ENCODE results near the gene ATRN. TPM values are rescaled to one million over a fixed set of nuclear protein-coding genes. Genes with fewer than 3 reads are reported as not detected.
"Not testable (repeated sequence)": the region's sequence is repeated elsewhere in the genome, so short reads cannot be mapped to it uniquely, and the experiment has no call there.

ATRN gene
- total RNA-seq, 1 donor from 2014 or later: 21.4 TPM

DNA sequence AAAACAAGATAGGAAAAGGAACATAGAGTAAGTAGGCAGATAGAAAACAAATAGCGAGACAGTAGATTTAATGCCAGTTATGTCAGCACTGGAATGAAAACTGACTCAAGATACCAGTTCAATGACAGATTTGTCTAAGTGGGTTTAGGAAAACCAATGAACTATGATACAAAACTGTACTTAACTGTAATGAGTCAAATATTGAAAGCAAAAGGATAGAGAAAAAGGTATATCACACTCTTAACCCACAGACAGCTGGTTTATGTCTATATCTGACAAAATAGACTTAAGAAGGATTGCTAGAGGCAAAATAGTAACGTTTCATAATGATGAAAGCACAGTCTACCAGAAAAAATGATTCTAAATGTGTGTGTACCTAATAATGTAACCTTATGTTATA is 38.2 kb downstream of the ATRN start:
- Histone ChIP-seq H3K4me3 (ENCODE audit: low read length in 3 of 3) (no peak overlapping the region), H3K4me1 (ENCODE audit: control insufficient read depth in 3 of 3, insufficient read depth in 3 of 3, low read length in 3 of 3) (no peaks in the 10 kb centered on the region), H3K9ac (ENCODE audit: low read depth in 1 of 3, low read length in 3 of 3) (no peak overlapping the region), H3K9me3 (ENCODE audit: control insufficient read depth in 3 of 3, low read length in 3 of 3) (no peaks in the 10 kb centered on the region), H3K27me3 (ENCODE audit: control insufficient read depth in 3 of 3, insufficient read depth in 3 of 3, low read length in 3 of 3) (no peaks in the 10 kb centered on the region), H3K36me3 (ENCODE audit: control insufficient read depth in 3 of 3, insufficient read depth in 3 of 3, low read length in 3 of 3) (no peaks in the 10 kb centered on the region), H3K27ac (ENCODE audit: low read depth, low read length) (no peak overlapping the region)

DNA sequence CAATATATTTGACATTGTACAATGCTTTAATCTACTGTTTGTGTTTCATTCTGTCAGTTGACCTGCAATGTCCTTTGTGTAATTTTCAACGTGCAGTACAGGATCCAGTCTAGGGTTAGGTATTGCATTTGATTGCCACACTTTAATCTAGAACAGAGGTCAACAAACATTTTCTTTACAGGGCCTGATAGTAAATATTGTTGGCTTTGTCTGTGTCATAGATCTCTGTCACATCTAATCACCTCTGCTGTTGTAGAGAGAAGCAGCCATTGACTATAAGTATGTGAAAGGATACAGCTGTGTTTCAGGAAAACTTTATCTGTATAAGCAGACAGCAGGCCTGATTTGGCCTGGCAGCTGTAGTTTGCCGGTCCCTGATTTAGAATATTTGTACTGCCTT is 39.3 kb downstream of the ATRN start:
- Histone ChIP-seq H3K9me3 (ENCODE audit: control insufficient read depth in 3 of 3, low read length in 3 of 3) (no peaks in the 10 kb centered on the region), H3K4me1 (ENCODE audit: control insufficient read depth in 3 of 3, insufficient read depth in 3 of 3, low read length in 3 of 3) (no peaks in the 10 kb centered on the region), H3K4me3 (ENCODE audit: low read length in 3 of 3) (no peak overlapping the region), H3K27me3 (ENCODE audit: control insufficient read depth in 3 of 3, insufficient read depth in 3 of 3, low read length in 3 of 3) (no peaks in the 10 kb centered on the region), H3K9ac (ENCODE audit: low read depth in 1 of 3, low read length in 3 of 3) (no peak overlapping the region), H3K27ac (ENCODE audit: low read depth, low read length) (no peak overlapping the region), H3K36me3 (ENCODE audit: control insufficient read depth in 3 of 3, insufficient read depth in 3 of 3, low read length in 3 of 3) (no peaks in the 10 kb centered on the region)

DNA sequence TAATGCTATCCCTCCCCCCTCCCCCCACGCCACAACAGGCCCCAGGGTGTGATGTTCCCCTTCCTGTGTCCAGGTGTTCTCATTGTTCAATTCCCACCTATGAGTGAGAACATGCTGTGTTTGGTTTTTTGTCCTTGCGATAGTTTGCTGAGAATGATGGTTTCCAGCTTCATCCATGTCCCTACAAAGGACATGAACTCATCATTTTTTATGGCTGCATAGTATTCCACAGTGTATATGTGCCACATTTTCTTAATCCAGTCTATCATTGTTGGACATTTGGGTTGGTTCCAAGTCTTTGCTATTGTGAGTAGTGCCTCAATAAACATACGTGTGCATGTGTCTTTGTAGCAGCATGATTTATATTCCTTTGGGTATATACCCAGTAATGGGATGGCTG is 41.4 kb downstream of the ATRN start:
- H3K9me3 ChIP-seq (ENCODE audit: control insufficient read depth in 3 of 3, low read length in 3 of 3); H3K9ac ChIP-seq (ENCODE audit: low read depth in 1 of 3, low read length in 3 of 3); H3K4me3 ChIP-seq (ENCODE audit: low read length in 3 of 3); H3K27me3 ChIP-seq (ENCODE audit: control insufficient read depth in 3 of 3, insufficient read depth in 3 of 3, low read length in 3 of 3); H3K36me3 ChIP-seq (ENCODE audit: control insufficient read depth in 3 of 3, insufficient read depth in 3 of 3, low read length in 3 of 3); H3K27ac ChIP-seq (ENCODE audit: low read depth, low read length); H3K4me1 ChIP-seq (ENCODE audit: control insufficient read depth in 3 of 3, insufficient read depth in 3 of 3, low read length in 3 of 3): not testable (repeated sequence)

DNA sequence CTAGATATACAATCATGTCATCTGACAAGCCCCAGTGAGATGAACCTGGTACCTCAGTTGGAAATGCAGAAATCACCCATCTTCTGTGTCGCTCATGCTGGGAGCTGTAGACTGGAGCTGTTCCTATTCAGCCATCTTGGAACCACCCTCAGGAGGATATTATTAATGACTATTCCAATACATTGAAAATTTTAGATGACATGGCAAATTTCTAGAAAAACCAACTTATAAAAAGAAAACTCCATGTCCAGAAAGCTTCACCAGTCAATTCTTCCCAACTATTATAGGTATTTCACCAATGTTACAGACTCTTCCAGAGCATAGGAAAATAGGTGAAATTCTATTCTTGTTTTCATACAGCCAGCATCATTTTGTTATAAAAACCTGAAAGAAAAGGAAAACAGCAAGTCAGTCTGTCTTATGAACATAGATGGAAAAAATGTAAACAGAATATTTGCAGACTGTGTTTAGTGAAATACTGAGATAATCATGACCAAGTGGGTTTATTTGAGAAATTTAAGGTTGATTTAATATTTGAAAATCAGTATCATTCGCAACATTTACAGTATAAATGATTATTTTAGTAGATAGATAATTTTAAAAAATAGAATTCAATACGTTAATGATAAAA is 43.3 kb downstream of the ATRN start:
- H3K9ac ChIP-seq (ENCODE audit: low read depth in 1 of 3, low read length in 3 of 3): no peak overlapping the region
- no peaks in the 10 kb centered on the region for H3K4me1 ChIP-seq (ENCODE audit: control insufficient read depth in 3 of 3, insufficient read depth in 3 of 3, low read length in 3 of 3)
- no peaks in the 10 kb centered on the region for H3K27me3 ChIP-seq (ENCODE audit: control insufficient read depth in 3 of 3, insufficient read depth in 3 of 3, low read length in 3 of 3)
- H3K9me3 ChIP-seq (ENCODE audit: control insufficient read depth in 3 of 3, low read length in 3 of 3): no peaks in the 10 kb centered on the region
- no peaks in the 10 kb centered on the region for H3K36me3 ChIP-seq (ENCODE audit: control insufficient read depth in 3 of 3, insufficient read depth in 3 of 3, low read length in 3 of 3)
- no peak overlapping the region for H3K4me3 ChIP-seq (ENCODE audit: low read length in 3 of 3)
- H3K27ac ChIP-seq (ENCODE audit: low read depth, low read length): no peak overlapping the region

DNA sequence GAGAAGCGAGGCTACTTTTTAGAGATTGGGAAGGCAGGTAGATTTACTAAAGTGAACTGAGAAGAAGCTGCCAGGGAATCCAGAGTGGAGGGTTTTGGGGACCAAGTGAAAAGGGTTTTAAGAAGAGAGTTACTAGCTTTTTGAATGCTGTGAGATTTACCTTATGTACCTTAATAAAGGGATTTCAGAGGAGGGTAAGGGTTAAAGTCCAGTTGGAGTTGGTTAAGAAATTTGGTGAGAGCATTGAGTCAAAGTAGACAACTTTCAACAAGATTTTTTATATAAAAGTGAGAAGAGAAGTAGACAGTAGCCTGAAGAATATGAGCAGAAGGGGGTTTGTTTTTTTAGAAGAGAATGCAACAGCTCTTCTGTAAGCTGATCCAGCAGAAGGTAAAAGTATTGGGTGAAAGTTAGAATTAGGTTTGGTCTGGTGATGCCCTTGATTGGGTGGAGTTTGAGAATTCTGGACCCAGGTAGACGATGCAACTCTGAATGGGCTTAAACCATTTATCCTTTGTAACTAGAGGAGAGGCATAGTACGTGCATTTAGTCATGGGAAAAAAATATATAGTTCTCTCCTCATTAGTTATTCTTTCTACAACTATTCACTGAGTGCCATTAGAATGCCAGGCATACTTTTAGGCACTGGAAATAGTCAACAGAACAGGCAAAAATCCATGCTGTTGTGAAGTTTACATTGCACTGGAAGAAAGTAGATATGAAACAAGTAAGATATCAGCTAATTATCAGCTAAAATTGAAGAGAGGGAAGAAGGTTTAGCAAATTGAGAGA is 44.8 kb downstream of the ATRN start:
- no peak overlapping the region for H3K4me3 ChIP-seq (ENCODE audit: low read length in 3 of 3)
- no peaks in the 10 kb centered on the region for H3K4me1 ChIP-seq (ENCODE audit: control insufficient read depth in 3 of 3, insufficient read depth in 3 of 3, low read length in 3 of 3)
- no peak overlapping the region for H3K9ac ChIP-seq (ENCODE audit: low read depth in 1 of 3, low read length in 3 of 3)
- H3K27ac ChIP-seq (ENCODE audit: low read depth, low read length): no peak overlapping the region
- no peaks in the 10 kb centered on the region for H3K9me3 ChIP-seq (ENCODE audit: control insufficient read depth in 3 of 3, low read length in 3 of 3)
- H3K36me3 ChIP-seq (ENCODE audit: control insufficient read depth in 3 of 3, insufficient read depth in 3 of 3, low read length in 3 of 3): no peaks in the 10 kb centered on the region
- H3K27me3 ChIP-seq (ENCODE audit: control insufficient read depth in 3 of 3, insufficient read depth in 3 of 3, low read length in 3 of 3): no peaks in the 10 kb centered on the region

DNA sequence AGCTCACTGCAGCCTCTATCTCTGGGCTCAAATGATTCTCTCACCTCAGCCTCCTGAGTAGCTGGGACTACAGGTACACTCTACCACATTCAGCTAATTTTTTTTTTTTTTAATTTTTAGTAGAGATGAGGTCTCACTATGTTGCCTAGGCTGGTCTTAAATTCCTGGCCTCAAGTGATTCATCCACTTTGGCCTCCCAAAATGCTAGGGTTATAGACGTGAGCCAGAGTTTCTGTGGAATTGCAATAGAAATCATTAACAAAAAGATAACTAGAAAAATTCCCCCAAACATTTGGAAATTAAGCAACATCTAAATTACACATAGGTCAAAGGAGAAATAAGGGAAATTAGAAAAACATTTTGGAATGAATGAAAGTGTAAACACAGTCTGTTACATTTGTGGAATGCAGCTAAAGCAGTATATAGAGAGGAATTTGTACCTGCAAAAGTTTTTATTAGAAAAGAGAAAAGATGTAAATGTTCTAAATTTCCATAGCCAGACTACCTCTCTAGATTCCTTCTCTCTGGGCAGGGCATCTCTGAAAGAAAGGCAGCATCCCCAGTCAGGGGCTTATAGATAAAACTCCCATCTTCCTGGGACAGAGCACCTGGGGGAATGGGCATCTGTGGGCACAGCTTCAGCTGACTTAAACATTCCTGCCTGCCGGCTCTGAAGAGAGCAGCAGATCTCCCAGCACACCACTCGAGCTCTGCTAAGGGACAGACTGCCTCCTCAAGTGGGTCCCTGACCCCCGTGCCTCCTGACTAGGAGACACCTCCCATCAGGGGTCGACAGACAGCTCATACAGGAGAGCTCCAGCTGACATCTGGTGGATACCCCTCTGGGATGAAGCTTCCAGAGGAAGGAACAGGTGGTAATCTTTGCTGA is 51.3 kb downstream of the ATRN start:
- no peaks in the 10 kb centered on the region for H3K9me3 ChIP-seq (ENCODE audit: control insufficient read depth in 3 of 3, low read length in 3 of 3)
- no peaks in the 10 kb centered on the region for H3K36me3 ChIP-seq (ENCODE audit: control insufficient read depth in 3 of 3, insufficient read depth in 3 of 3, low read length in 3 of 3)

DNA sequence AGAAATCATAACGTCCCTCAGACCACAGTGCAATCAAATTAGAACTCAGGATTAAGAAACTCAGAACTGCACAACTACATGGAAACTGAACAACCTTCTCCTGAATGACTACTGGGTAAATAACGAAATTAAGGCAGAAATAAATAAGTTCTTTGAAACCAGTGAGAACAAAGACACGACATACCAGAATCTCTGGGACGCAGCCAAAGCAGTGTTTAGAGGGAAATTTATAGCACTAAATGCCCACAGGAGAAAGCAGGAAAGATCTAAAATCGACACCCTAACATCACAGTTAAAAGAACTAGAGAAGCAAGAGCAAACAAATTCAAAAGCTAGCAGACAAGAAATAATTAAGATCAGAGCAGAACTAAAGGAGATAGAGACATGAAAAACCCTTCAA is 53.9 kb downstream of the ATRN start:
- H3K36me3 ChIP-seq (ENCODE audit: control insufficient read depth in 3 of 3, insufficient read depth in 3 of 3, low read length in 3 of 3); H3K4me3 ChIP-seq (ENCODE audit: low read length in 3 of 3); H3K9me3 ChIP-seq (ENCODE audit: control insufficient read depth in 3 of 3, low read length in 3 of 3); H3K9ac ChIP-seq (ENCODE audit: low read depth in 1 of 3, low read length in 3 of 3); H3K27ac ChIP-seq (ENCODE audit: low read depth, low read length); H3K4me1 ChIP-seq (ENCODE audit: control insufficient read depth in 3 of 3, insufficient read depth in 3 of 3, low read length in 3 of 3); H3K27me3 ChIP-seq (ENCODE audit: control insufficient read depth in 3 of 3, insufficient read depth in 3 of 3, low read length in 3 of 3): not testable (repeated sequence)

More for the DNA sequence above, 51.3 kb downstream of the ATRN start:
- H3K27ac ChIP-seq (ENCODE audit: low read depth, low read length): no peak overlapping the region
- H3K27me3 ChIP-seq (ENCODE audit: control insufficient read depth in 3 of 3, insufficient read depth in 3 of 3, low read length in 3 of 3): no peaks in the 10 kb centered on the region
- no peak overlapping the region for H3K4me3 ChIP-seq (ENCODE audit: low read length in 3 of 3)
- no peaks in the 10 kb centered on the region for H3K4me1 ChIP-seq (ENCODE audit: control insufficient read depth in 3 of 3, insufficient read depth in 3 of 3, low read length in 3 of 3)
- H3K9ac ChIP-seq (ENCODE audit: low read depth in 1 of 3, low read length in 3 of 3): no peak overlapping the region

DNA sequence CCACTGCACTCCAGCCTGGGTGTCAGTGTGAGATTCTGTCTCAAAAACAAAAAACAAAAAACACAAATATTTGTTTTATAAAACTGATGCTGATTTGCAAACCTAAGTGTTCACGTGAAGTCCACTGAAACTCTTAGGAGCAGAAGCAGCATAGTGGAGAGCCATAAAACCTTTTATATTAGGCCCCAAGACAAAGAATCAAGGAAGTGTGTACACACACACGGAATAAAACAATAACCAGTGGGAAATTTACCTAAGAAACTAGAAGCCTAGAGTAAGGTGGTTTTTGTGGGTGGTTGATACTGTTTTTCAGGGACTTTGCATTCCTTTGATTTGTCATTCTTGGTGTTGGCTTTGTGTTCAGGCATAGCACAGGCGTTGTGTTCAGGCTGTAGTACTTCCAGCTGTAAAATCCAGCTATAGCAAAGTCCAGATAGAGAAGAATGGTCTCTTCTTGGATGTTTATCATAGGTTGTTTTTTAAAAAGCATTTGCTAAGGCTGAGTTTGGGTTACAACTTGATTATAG is 61.3 kb downstream of the ATRN start:
- H3K9me3 ChIP-seq (ENCODE audit: control insufficient read depth in 3 of 3, low read length in 3 of 3): no peaks in the 10 kb centered on the region
- no peaks in the 10 kb centered on the region for H3K4me1 ChIP-seq (ENCODE audit: control insufficient read depth in 3 of 3, insufficient read depth in 3 of 3, low read length in 3 of 3)
- H3K36me3 ChIP-seq (ENCODE audit: control insufficient read depth in 3 of 3, insufficient read depth in 3 of 3, low read length in 3 of 3): no peaks in the 10 kb centered on the region
- no peak overlapping the region for H3K27ac ChIP-seq (ENCODE audit: low read depth, low read length)
- no peak overlapping the region for H3K4me3 ChIP-seq (ENCODE audit: low read length in 3 of 3)
- no peaks in the 10 kb centered on the region for H3K27me3 ChIP-seq (ENCODE audit: control insufficient read depth in 3 of 3, insufficient read depth in 3 of 3, low read length in 3 of 3)
- H3K9ac ChIP-seq (ENCODE audit: low read depth in 1 of 3, low read length in 3 of 3): no peak overlapping the region

DNA sequence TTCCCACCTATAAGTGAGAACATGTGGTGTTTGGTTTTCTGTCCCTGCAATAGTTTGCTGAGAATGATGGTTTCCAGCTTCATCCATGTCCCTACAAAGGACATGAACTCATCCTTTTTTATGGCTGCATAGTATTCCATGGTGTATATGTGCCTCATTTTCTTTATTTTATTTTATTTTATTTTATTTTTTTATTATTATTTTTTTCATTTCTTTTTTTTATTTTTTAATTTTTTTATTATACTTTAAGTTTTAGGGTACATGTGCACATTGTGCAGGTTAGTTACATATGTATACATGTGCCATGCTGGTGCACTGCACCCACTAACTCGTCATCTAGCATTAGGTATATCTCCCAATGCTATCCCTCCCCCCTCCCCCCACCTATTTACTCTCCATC is 66.9 kb downstream of the ATRN start:
- H3K9ac ChIP-seq (ENCODE audit: low read depth in 1 of 3, low read length in 3 of 3); H3K27ac ChIP-seq (ENCODE audit: low read depth, low read length); H3K9me3 ChIP-seq (ENCODE audit: control insufficient read depth in 3 of 3, low read length in 3 of 3); H3K4me3 ChIP-seq (ENCODE audit: low read length in 3 of 3); H3K27me3 ChIP-seq (ENCODE audit: control insufficient read depth in 3 of 3, insufficient read depth in 3 of 3, low read length in 3 of 3); H3K4me1 ChIP-seq (ENCODE audit: control insufficient read depth in 3 of 3, insufficient read depth in 3 of 3, low read length in 3 of 3): not testable (repeated sequence)
- peaks cover 0 to 11% (median 1%) of the 10 kb centered on the region in 3 donors for H3K36me3 ChIP-seq (ENCODE audit: control insufficient read depth in 3 of 3, insufficient read depth in 3 of 3, low read length in 3 of 3)

Data from skeletal muscle tissue (tissue), 4 donors.